ENCODE results near the gene EVX2.

GRCh38 chr2:176087330-176088047, 3.7 kb upstream of the EVX2 start:
- TF ChIP-seq CTCF (IDR thresholded peaks at IDR 0.05) (no peak), POLR2A (IDR thresholded peaks at IDR 0.05) (no peak)

Data from breast epithelium (tissue), 3 donors.